ENCODE measurements around the gene FAIM. TPM values are rescaled to one million over a fixed set of nuclear protein-coding genes. Genes with fewer than 3 reads are reported as not detected.

FAIM gene
- polyA plus RNA-seq, 3 donors = 0.96 to 3.7 (median 3.6) TPM

DNA sequence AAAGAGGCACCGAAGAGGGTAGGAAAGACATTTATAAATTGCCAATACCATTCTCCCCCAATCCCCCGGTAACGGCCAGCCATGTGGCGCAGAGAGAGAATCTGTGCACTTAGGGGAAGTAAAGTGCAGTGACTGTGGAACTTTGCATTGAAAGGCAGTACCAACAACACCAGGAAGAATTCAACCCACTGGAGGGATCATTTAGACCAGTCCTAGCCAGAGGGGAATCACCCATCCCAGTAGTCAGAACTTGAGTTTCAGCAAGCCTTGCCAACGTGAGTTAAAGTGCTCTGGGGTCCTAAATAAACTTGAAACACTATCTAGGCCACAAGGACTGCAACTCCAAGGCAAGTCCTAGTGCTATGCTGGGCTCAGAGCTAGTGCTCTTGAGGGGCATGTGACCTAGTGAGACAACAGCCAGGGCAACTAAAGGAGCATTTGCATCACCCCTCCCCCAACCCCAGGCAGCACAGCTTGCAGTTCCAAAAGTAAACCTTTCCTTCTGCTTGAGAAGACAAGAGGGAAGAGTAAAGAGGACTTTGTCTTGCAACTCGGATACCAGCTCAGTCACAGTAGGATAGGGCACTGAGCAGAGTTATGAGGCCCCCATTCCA lies 29.5 kb upstream of the FAIM start:
- DNase-seq = no peak
- H3K4me3 Mint-ChIP-seq = no peak overlapping the region
- no peak overlapping the region for H2AFZ ChIP-seq (ENCODE audit: insufficient read depth, low read depth, low read length, poor library complexity, severe bottlenecking)
- no peak overlapping the region for H3K27ac ChIP-seq (ENCODE audit: low read depth in 1 of 2, low read length in 2 of 2)
- peaks cover 11 to 18% (median 13%) of the 10 kb centered on the region in 7 donors for H3K9me3 Mint-ChIP-seq
- H3K27ac Mint-ChIP-seq = no peak overlapping the region
- H4K20me1 ChIP-seq (ENCODE audit: insufficient read depth, low read length) = no peaks in the 10 kb centered on the region
- H3K4me2 ChIP-seq (replicated peaks; ENCODE audit: extremely low read depth, low read length, poor library complexity, severe bottlenecking) = no peak overlapping the region
- H3K9me3 ChIP-seq (replicated peaks in 1 of 2; ENCODE audit: control insufficient read depth in 1 of 2, insufficient read depth in 1 of 2, low read length in 2 of 2) = peaks cover 0 to 2% of the 10 kb centered on the region in 2 donors
- no peaks in the 10 kb centered on the region for H3K79me2 ChIP-seq (ENCODE audit: insufficient read depth, low read length)
- H3K4me3 ChIP-seq (replicated peaks in 1 of 3; ENCODE audit: low read depth in 2 of 3, low read length in 3 of 3) = no peak overlapping the region
- no peak overlapping the region for H3K9ac ChIP-seq (ENCODE audit: insufficient read depth, low read length, poor library complexity, severe bottlenecking)
- no peaks in the 10 kb centered on the region for H3K4me1 ChIP-seq (ENCODE audit: control insufficient read depth in 1 of 2, insufficient read depth in 2 of 2, low read length in 2 of 2)
- H3K27me3 ChIP-seq (ENCODE audit: control insufficient read depth in 2 of 2, insufficient read depth in 2 of 2, low read length in 2 of 2) = peaks cover 0 to 2% of the 10 kb centered on the region in 2 donors
- H3K27me3 Mint-ChIP-seq (ENCODE audit: low read depth in 3 of 3) = peaks cover 3 to 8% (median 4%) of the 10 kb centered on the region in 3 donors
- WGBS (ENCODE audit: insufficient coverage) = 83% methylated on average over 1 of the region's 6 CpGs
- no peaks in the 10 kb centered on the region for H3K36me3 ChIP-seq (replicated peaks in 1 of 2; ENCODE audit: control insufficient read depth in 1 of 2, insufficient read depth in 2 of 2, low read length in 2 of 2)
- TF ChIP-seq, protein P1, sequence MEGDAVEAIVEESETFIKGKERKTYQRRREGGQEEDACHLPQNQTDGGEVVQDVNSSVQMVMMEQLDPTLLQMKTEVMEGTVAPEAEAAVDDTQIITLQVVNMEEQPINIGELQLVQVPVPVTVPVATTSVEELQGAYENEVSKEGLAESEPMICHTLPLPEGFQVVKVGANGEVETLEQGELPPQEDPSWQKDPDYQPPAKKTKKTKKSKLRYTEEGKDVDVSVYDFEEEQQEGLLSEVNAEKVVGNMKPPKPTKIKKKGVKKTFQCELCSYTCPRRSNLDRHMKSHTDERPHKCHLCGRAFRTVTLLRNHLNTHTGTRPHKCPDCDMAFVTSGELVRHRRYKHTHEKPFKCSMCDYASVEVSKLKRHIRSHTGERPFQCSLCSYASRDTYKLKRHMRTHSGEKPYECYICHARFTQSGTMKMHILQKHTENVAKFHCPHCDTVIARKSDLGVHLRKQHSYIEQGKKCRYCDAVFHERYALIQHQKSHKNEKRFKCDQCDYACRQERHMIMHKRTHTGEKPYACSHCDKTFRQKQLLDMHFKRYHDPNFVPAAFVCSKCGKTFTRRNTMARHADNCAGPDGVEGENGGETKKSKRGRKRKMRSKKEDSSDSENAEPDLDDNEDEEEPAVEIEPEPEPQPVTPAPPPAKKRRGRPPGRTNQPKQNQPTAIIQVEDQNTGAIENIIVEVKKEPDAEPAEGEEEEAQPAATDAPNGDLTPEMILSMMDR (IDR thresholded peaks at IDR 0.05) = no peak
- H3K36me3 Mint-ChIP-seq = peaks cover 8% of the 10 kb centered on the region in 2 donors
- intact Hi-C loops (cut with micrococcal nuclease) = no loop called here
- H3K4me1 Mint-ChIP-seq = peaks cover 1% of the 10 kb centered on the region

DNA sequence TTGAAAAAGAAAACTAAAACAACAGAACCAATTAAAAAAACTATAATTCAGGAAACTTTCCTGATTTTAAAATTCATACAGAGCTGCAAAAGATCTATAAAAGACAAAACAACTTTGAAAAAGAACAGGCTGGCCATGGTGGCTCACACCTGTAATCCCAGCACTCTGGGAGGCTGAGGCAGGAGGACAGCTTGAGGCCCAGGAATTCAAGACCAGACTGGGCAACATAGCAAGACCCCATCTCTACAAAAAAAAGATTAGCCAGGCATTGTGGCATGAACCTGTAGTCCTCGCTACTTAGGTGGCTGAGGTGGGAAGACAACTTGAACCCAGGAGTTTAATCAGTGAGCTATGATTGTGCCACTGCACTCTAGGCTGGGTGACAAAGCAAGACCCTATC lies 21.2 kb upstream of the FAIM start:
- no peak overlapping the region for H3K27ac ChIP-seq (ENCODE audit: low read depth in 1 of 2, low read length in 2 of 2)
- no peak overlapping the region for H3K9ac ChIP-seq (ENCODE audit: insufficient read depth, low read length, poor library complexity, severe bottlenecking)
- no peaks in the 10 kb centered on the region for H3K79me2 ChIP-seq (ENCODE audit: insufficient read depth, low read length)
- Mint-ChIP-seq H3K4me1 (peaks cover 6% of the 10 kb centered on the region), H3K36me3 (peaks cover 0 to 1% of the 10 kb centered on the region in 2 donors), H3K27ac (no peak overlapping the region), H3K4me3 (no peak overlapping the region), H3K9me3 (peaks cover 0 to 2% (median 0%) of the 10 kb centered on the region in 7 donors), H3K27me3 (ENCODE audit: low read depth in 3 of 3) (peaks cover 0 to 3% (median 0%) of the 10 kb centered on the region in 3 donors)
- H3K36me3 ChIP-seq (replicated peaks in 1 of 2; ENCODE audit: control insufficient read depth in 1 of 2, insufficient read depth in 2 of 2, low read length in 2 of 2) = no peaks in the 10 kb centered on the region
- no peaks in the 10 kb centered on the region for H3K9me3 ChIP-seq (replicated peaks in 1 of 2; ENCODE audit: control insufficient read depth in 1 of 2, insufficient read depth in 1 of 2, low read length in 2 of 2)
- H4K20me1 ChIP-seq (ENCODE audit: insufficient read depth, low read length) = no peaks in the 10 kb centered on the region
- no peaks in the 10 kb centered on the region for H3K27me3 ChIP-seq (ENCODE audit: control insufficient read depth in 2 of 2, insufficient read depth in 2 of 2, low read length in 2 of 2)
- no peak overlapping the region for H3K4me2 ChIP-seq (replicated peaks; ENCODE audit: extremely low read depth, low read length, poor library complexity, severe bottlenecking)
- intact Hi-C loops (cut with micrococcal nuclease) = no loop called here
- H3K4me1 ChIP-seq (ENCODE audit: control insufficient read depth in 1 of 2, insufficient read depth in 2 of 2, low read length in 2 of 2) = no peaks in the 10 kb centered on the region
- TF ChIP-seq, protein P1 (IDR thresholded peaks at IDR 0.05) = no peak
- WGBS (ENCODE audit: insufficient coverage) = no CpG with 5 or more reads among the region's 1 CpG
- H3K4me3 ChIP-seq (replicated peaks in 1 of 3; ENCODE audit: low read depth in 2 of 3, low read length in 3 of 3) = no peak overlapping the region
- no peak for DNase-seq
- H2AFZ ChIP-seq (ENCODE audit: insufficient read depth, low read depth, low read length, poor library complexity, severe bottlenecking) = no peak overlapping the region
